Measurements from ENCODE around the gene INPP5A.

DNA sequence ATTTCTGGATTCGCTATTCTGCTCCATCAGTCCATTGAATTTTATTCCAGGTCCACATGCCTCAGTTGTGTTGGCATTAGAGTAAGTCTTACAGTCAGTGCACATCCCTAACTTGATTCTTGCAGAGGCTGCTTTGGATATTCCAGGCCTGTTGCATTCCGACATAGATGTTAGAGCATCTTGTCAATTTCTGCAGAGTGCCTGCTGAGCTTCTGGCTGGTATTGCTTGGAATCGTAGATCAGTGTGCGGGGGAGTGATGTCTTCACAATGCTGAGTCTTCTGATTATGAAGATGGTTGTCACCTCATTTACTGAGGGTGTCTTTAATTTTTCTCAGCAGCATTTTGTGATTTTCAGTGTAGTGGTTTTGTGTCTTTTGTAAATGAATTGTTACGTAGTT, 45.2 kb downstream of the INPP5A start:
- TF ChIP-seq CTCF (conservative IDR thresholded peaks at IDR 0.05) (no peak), ZFX (IDR thresholded peaks at IDR 0.05) (no peak)
